Measurements from ENCODE around the gene FAM3A. TPM values are rescaled to one million over a fixed set of nuclear protein-coding genes. Genes with fewer than 3 reads are reported as not detected.

FAM3A gene
- total and polyA plus RNA-seq, 2 of the 8 experiments (the other 6 are each of a cell fraction or from before 2014, with no cell fraction given): 16.2 to 18.6 TPM

DNA sequence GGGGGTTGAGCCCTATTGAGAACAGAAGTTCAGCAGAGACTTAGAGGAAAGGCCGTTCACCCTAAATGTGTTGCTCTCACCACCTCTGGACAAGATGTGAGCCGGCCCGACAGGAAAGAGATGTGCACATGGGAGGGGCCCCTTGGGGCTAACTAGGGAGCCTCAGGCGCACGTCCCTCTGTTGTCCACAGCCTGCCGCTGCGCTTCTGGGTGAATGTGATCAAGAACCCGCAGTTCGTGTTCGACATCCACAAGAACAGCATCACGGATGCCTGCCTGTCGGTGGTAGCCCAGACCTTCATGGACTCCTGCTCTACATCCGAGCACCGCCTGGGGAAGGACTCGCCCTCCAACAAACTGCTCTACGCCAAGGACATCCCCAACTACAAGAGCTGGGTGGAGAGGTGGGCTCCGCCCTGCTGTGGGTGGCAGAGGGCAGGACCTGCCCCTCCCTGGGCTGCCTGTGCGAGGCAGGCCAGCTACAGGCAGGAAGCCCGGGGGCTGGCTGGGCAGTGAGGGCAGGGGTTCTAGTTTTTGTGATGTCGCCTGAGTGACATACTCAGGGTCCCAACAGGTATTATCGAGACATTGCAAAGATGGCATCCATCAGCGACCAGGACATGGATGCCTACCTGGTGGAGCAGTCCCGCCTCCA is 45.0 kb downstream of the FAM3A start:
- Histone ChIP-seq H2BK120ac (replicated peaks; ENCODE audit: low read depth, low read length) (no peak overlapping the region), H2AFZ (ENCODE audit: low read length) (no peak overlapping the region), H3K56ac (replicated peaks; ENCODE audit: insufficient read length, low read depth, low read length) (no peak overlapping the region), H3K27me3 (replicated peaks in 1 of 4; ENCODE audit: control insufficient read depth in 3 of 4, extremely low read depth in 1 of 4, insufficient read depth in 3 of 4, low read length in 3 of 4) (no peaks in the 10 kb centered on the region), H4K5ac (ENCODE audit: insufficient read length, low read depth, low read length) (no peak overlapping the region), H3K23ac (ENCODE audit: insufficient read length) (no peak overlapping the region), H3K4me2 (ENCODE audit: insufficient read depth in 1 of 2, low read depth in 2 of 2, low read length in 2 of 2) (no peak overlapping the region), H3K23me2 (ENCODE audit: low read depth, low read length) (no peaks in the 10 kb centered on the region), H2AK5ac (ENCODE audit: low read depth, low read length) (no peak overlapping the region), H4K20me1 (replicated peaks in 1 of 2; ENCODE audit: control insufficient read depth in 1 of 2, insufficient read depth in 2 of 2, low read length in 2 of 2) (no peaks in the 10 kb centered on the region), H3K36me3 (ENCODE audit: control insufficient read depth in 2 of 4, insufficient read depth in 4 of 4, low read length in 3 of 4) (peaks cover 0 to 27% (median 5%) of the 10 kb centered on the region in 4 experiments; a peak in 5 of 8 replicates), H3K4ac (replicated peaks; ENCODE audit: insufficient read length, low read depth, low read length) (no peak overlapping the region), H3K27ac (ENCODE audit: low read depth, low read length) (no peak overlapping the region), H3K79me2 (ENCODE audit: control insufficient read depth in 1 of 2, insufficient read depth in 2 of 2, low read length in 2 of 2) (no peaks in the 10 kb centered on the region), H3K79me1 (ENCODE audit: low read depth, low read length) (no peaks in the 10 kb centered on the region), H3K18ac (ENCODE audit: extremely low read depth, low read length) (no peak overlapping the region), H3K14ac (ENCODE audit: insufficient read length) (no peak overlapping the region), H2BK15ac (ENCODE audit: low read length) (no peak overlapping the region), H4K8ac (ENCODE audit: extremely low read depth, insufficient read depth, low read length) (no peak overlapping the region), H2BK5ac (ENCODE audit: low read depth, low read length) (no peak overlapping the region), H2BK20ac (ENCODE audit: low read length) (no peak overlapping the region), H3K4me3 (ENCODE audit: extremely low read depth in 1 of 4, insufficient read depth in 2 of 4, low read depth in 3 of 4, low read length in 4 of 4) (no peak overlapping the region), H3K9me3 (ENCODE audit: insufficient read depth in 2 of 2, low read depth in 1 of 2, low read length in 1 of 2) (no peaks in the 10 kb centered on the region), H3K4me1 (replicated peaks in 1 of 4; ENCODE audit: control insufficient read depth in 3 of 4, insufficient read depth in 4 of 4, low read length in 3 of 4) (no peaks in the 10 kb centered on the region), H3K9ac (replicated peaks in 1 of 4; ENCODE audit: extremely low read depth in 1 of 4, low read depth in 3 of 4, low read length in 3 of 4) (no peak overlapping the region), H2BK12ac (ENCODE audit: low read depth, low read length) (no peak overlapping the region), H4K91ac (replicated peaks; ENCODE audit: insufficient read length, low read length) (no peak overlapping the region)
- WGBS, 2 experiments (ENCODE audit: extremely low coverage in 1 of 2, insufficient coverage in 1 of 2, insufficient read length in 1 of 2, insufficient replicate concordance in 2 of 2, low coverage in 1 of 2, low lambda C conversion rate in 2 of 2, missing lambda C conversion rate in 1 of 2): 95% methylated on average over 17 of the region's 23 CpGs; no CpG with 5 or more reads in 1 of the 2 experiments
- no peak for FAIRE-seq
- ChIA-PET POLR2A (ENCODE audit: partially characterized antibody) (interaction anchor here (1.2 kb wide), 1 partner anchor 16 kb away, joined by 3 read pairs; no protein-coding TSS in a partner anchor), CTCF (ENCODE audit: partially characterized antibody) (interaction anchor here (3.1 kb wide), 1 partner anchor 12 kb away, joined by 11 read pairs; the partner anchor contains the start of gene PLXNA3)
- DNase-seq (ENCODE audit: low read depth in 1 of 2, low spot score in 2 of 2): no peak
- TF ChIP-seq BCL11A (IDR thresholded peaks at IDR 0.05; ENCODE audit: low read depth in 2 of 2, low read length in 2 of 2): no peak
- TF ChIP-seq SAP30 (IDR thresholded peaks at IDR 0.05; ENCODE audit: insufficient read depth, insufficient replicate concordance, low read length): no peak
- no peak for TF ChIP-seq PHF8 (conservative IDR thresholded peaks at IDR 0.05; ENCODE audit: low read depth, low read length)
- TF ChIP-seq TEAD4 (IDR thresholded peaks at IDR 0.05; ENCODE audit: low read depth, low read length): no peak
- no peak for TF ChIP-seq SUZ12 (IDR thresholded peaks at IDR 0.05; ENCODE audit: low read length)
- TF ChIP-seq, protein P1, sequence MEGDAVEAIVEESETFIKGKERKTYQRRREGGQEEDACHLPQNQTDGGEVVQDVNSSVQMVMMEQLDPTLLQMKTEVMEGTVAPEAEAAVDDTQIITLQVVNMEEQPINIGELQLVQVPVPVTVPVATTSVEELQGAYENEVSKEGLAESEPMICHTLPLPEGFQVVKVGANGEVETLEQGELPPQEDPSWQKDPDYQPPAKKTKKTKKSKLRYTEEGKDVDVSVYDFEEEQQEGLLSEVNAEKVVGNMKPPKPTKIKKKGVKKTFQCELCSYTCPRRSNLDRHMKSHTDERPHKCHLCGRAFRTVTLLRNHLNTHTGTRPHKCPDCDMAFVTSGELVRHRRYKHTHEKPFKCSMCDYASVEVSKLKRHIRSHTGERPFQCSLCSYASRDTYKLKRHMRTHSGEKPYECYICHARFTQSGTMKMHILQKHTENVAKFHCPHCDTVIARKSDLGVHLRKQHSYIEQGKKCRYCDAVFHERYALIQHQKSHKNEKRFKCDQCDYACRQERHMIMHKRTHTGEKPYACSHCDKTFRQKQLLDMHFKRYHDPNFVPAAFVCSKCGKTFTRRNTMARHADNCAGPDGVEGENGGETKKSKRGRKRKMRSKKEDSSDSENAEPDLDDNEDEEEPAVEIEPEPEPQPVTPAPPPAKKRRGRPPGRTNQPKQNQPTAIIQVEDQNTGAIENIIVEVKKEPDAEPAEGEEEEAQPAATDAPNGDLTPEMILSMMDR (IDR thresholded peaks at IDR 0.05; ENCODE audit: control extremely low read depth in 1 of 3, insufficient read depth in 1 of 3, low read depth in 1 of 3, low read length in 3 of 3): no peak
- TF ChIP-seq CBX8 (IDR thresholded peaks at IDR 0.05; ENCODE audit: borderline replicate concordance, low read depth, low read length): no peak
- TF ChIP-seq EP300 (IDR thresholded peaks at IDR 0.05; ENCODE audit: borderline replicate concordance in 1 of 2, low read depth in 2 of 2, low read length in 2 of 2): no peak
- TF ChIP-seq SIN3A (conservative IDR thresholded peaks at IDR 0.05 in 1 of 2, IDR thresholded peaks at IDR 0.05 in 1 of 2; ENCODE audit: low read depth in 1 of 2, low read length in 2 of 2): no peak

Measured in H1 (cell line).